ENCODE results near the gene RERE.
"Not testable (repeated sequence)": the region's sequence is repeated elsewhere in the genome, so short reads cannot be mapped to it uniquely, and the experiment has no call there.

RERE gene

DNA sequence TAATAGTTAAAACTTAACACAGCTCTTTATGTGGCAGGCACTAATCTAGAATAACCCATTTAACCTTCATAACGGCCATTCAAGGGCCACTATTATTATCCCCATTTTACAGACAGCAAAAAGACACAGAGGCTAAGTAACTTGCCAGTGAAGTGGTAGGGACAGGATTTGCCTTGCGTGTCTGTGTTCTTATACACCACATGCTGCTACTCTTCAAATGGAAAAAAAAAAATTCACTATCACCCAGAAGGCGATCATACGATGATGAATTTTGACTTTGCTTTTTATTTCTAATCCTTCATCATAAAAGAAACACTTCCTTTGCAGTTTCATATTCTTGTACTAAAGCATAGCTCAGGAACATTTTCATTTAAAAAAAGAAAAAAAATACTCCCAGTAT, 65.5 kb downstream of the RERE start:
- no peak for DNase-seq (ENCODE audit: low read depth)

DNA sequence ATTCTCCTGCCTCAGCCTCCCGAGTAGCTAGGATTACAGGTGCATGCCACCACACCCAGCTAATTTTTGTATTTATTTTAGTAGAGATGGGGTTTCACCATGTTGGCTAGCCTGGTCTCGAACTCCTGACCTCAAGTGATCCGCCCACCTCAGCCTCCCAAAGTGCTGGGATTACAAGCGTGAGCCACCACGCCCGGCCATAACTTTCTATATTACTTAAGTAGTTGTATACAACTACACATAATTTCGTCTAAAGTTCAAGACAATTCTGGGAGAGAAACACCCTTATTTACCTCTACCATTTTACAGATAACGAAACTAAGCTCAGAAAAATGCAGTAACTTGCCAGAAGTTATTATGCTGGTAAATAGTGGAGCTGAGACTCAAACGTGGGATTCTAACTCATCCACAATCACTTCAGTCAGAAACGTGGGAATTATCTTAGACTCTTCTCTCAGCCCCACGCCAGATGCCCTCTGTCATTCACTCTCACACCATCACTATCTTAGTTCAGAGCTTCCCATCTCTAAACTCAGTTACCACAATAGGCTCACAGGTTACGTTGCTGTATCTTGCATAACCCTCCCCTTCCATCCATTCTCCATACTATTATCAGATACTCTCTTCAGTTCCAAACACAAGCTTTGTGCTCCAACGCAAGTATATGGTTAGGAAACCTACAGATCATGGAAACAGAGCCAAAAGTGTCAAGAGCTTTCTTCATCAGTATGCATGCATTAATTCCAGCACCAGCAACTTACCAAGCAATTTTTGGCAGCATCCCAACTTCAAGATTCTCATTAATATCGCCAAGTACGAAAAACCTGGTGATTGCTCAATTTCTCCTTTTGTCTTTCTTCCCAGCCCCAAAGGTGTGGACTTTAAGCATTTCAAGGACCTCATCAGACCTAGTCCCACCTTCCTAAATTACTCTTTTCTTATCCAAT, 69.3 kb downstream of the RERE start:
- no peak for DNase-seq (ENCODE audit: low read depth)

DNA sequence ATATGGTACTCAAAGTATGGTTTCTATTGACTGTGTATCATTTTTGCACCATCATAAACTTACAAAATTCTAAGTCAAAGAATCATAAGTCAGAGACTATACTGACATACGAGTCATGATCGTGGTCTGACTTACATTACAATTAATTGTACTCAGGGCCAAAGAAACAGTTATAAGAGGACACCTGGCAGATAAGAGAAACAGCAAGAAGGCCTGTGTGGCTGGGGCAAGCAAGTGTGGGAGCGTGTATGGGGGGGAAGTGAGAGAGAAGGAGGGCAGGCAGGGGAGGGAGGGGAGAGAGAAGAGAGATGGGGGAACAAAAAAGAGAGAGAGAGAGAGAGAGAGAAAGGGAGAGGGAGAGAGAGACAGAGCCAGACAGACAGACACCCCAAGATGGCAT, 70.9 kb downstream of the RERE start:
- DNase-seq (ENCODE audit: low read depth), result peak; percentile 21

DNA sequence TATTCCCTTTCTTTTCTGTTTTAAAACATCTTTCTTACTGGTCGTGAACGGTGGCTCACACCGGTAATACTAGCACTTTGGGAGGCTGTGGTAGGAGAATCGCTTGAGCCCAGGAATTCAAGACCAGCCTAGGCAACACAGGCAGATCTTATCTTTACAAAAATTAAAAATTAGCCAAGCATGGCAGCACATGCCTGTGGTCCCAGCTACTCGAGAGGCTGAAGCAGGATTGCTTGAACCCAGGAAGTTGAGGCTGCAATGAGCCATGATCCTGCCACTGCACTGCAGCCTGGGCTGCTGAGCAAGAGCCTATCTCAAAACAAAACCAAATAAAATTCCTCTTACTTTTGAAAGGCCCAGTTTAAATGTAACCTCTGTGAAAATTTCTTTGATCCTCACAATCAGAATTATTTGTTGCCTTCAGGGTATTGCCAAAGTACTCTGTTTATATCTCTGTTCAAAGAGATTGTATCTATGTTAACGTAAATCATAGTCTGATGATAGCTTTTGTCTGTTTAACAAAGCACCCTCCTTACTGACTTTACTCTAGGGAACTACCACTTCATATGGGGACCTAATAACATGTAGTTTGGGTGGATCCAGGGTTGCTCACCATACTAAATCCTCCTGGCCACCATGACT, 71.6 kb downstream of the RERE start:
- DNase-seq (ENCODE audit: low read depth), result peak; percentile 30

DNA sequence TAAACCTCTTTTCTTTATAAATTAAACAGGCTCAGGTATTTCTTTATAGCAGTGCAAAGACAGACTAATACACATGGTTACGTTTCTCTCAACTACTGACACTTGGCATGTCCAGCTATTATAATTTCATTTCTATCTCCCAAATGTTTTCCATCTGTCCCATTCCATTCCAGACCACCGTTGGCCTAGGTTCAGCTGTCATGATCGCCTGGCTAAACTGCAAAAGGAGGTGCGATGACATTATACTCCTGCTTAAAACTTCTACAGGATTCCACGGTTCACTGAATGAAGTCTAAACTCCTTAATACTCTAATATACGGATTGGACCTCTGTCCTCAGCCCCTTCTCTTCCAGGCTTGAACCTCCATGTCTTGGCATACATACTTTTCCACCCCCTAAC, 72.1 kb downstream of the RERE start:
- DNase-seq (ENCODE audit: low read depth), result no peak

DNA sequence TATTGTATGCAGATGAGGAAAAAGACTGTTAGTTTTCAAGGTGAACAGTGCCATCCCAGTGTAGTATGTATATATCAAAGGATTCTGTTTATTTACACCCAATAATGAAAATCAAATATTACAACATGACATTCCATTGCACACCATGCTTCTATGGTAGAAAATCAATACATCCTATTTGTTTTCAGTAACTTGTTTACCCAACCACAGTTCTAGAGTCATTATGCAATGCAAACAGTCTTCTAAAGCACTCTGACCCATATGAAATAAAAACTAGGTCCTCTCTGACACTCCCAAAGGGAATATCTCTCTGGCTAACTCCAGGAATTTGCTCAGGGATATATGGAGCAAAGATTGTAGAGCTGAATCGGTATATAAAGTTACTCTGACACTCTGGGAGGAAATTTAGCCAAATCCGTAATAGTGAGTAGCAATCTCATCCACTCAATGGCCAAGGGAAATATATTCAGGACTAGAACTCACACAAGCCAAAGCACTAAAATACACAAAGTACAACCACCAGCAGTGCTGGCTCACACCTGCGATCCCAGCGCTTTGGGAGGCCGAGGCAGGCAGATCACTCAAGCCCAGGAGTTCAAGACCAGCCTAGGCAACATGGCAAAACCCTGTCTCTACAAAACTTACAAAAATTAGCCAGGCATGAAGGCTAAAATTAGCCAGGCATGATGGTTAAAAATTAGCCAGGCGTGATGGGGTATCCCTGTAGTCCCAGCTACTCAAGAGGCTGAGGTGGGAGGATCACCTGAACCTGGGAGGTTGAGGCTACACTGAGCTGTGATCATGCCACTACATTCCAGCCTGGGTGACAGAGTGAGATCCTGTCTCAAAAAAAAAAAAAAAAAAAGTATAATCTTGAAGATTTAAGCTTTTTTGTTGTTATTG, 75.2 kb downstream of the RERE start:
- no peak for DNase-seq (ENCODE audit: low read depth)

DNA sequence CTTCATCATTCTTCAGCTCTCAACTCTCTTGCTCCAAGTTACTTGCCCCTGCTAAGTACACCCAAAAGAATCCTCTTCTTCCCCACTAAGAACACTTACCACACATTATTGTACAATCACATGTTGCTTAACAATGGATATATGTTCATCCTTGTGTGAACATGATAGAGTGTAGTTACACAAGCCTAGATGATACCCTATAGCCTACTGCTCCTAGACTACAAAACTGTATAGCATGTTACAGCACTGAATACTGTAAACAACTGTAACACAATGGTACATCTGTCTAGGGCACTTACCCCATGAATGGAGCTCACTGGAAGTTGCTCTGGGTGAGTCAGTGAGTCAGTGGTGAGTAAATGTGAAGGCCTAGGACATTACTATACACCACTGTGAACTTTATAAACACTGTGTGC, 77.4 kb downstream of the RERE start:
- peak; percentile 78 for DNase-seq (ENCODE audit: low read depth)

DNA sequence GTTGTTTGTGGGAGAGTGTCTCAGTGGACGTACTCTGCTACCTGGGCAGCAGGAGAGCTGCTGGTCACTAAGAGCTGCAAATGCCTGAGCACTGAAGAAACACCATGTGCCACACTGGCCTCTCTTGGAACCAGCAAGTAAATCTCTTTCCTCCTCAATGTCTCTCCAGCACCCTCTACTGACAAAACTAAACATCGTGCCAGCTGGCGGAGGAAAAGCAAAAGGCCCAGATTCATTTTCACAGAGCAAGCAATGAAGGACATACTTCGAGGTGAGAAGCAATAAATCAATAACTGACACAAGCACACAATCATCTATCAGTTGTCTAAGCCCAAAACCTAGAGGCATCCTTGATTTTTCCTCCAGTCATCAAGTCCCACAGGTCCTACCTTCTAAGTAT, 78.1 kb downstream of the RERE start:
- no peak for DNase-seq (ENCODE audit: low read depth)

DNA sequence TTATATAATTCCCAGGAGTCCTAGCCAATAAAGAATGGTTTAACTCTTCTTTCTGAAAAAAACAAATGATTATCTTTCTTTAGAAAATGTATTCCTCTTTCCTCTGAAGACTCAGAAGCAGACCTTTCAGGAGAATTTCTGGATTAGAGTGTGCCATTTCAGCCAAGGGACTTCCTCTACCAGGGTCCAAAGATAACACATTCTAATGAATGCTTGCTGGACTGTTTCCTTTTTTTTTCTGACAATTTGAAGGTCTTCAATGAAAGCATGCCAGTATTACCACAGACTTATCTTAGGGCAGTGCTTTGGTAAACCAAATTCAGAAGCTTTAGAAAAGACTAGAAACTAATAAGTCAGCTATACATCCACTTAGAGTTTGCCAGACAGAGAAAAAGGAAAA, 80.5 kb downstream of the RERE start:
- no peak for DNase-seq (ENCODE audit: low read depth)

DNA sequence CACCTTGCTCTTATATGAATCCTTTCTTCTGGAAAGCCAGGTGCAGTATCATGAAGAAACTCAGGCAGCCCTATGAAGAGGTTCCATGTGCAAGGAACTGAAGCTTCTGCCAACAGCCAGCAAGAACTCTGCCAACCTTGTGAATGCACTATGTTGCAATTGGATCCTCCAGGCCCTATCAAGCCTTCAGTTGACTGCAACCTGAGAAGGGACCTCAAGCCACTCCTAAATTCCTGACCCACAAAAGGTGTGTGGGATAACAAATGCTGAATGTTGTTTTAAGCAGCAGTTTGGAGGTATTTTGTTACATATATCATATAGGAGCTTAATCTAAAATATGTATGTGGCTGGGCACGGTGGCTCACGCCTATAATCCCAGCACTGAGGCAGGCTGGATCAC, 84.0 kb downstream of the RERE start:
- DNase-seq (ENCODE audit: low read depth), result no peak

DNA sequence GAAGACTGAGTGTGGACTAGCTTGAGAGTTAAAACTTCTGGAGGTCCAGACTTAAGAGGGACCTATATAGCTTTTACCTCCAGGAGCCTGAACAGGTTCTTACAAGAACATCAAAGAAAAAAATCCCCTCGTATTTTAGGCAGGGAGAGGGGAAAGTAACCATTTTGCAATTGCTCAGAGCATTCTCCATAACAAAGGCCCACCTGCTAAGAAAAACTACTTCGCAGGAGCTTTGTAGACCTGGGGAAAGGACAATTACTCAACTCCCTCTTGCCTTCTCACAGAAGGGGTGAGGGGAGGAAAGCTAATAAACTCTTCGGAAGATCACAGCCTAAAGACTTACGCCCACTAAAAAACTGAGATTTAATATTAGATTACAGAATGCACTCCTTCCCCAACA, 86.3 kb downstream of the RERE start:
- no peak for DNase-seq (ENCODE audit: low read depth)

DNA sequence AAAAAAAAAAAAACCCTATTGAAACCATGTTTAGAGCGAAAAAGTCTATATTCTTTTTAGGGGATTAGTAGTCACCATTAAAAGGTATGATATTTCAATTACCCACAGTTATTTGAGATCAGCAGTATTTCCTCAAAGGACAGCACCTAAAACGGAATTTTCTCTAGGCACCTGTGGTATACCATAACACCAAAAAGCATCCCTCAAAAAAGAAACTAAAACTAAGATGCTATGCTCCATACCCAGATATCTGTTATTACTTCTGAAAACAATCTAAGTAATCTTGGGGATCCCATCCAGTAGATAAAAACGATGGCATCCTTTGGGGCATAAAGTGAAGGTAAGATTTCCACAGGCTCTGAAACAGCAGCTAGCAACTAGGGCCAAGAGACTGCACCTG, 89.0 kb downstream of the RERE start:
- DNase-seq (ENCODE audit: low read depth), result no peak

DNA sequence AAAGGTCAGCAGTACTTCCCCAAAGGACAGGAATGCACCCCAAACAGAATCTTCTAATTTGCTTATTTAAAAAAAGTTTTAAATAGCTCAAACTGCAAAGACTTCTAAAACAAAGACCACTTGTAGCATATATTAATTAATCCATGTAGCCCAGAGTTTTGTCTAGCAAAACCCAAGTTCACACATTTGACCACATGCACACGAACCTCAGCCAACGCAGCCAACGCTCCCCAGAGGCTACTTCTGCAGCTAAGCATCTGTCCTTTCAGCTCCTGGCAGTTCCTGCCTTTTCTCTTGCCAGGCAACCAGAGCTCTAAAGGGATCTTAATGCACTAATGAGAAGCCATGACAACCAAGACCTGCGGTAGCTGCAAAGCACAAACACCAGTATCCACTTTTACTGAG, 89.6 kb downstream of the RERE start:
- DNase-seq (ENCODE audit: low read depth), result no peak

DNA sequence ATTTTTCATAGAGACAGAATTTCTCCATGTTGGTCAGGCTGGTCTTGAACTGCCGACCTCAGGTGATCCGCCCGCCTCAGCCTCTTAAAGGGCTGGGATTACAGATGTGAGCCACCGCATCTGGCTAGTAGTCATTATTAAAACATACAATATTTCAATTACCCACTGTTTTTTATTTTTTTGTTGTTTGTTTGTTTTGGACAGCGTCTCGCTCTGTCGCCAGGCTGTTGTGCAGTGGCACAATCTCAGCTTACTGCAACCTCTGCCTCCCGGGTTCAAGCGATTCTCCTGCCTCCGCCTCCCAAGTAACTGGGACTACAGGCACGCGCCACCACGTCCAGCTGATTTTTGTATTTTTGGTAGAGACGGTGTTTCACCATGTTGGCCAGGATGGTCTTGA, 90.1 kb downstream of the RERE start:
- DNase-seq (ENCODE audit: low read depth), result not testable (repeated sequence)

DNA sequence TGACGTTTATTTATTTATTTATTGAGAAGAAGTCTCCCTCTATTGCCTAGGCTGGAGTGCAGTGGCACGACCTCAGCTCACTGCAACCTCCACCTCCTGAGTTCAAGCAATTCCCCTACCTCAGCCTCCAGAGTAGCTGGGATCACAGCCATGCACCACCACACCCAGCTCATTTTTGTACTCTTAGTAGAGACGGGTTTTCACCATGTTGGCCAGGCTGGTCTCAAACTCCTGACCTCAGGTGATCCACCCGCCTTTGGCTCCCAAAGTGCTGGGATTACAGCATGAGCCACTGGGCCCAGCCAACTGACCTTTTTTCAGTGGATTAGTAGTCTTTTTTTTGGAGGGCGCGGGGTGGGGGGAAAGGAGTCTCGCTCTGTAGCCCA, 90.6 kb downstream of the RERE start:
- DNase-seq (ENCODE audit: low read depth), result not testable (repeated sequence)

DNA sequence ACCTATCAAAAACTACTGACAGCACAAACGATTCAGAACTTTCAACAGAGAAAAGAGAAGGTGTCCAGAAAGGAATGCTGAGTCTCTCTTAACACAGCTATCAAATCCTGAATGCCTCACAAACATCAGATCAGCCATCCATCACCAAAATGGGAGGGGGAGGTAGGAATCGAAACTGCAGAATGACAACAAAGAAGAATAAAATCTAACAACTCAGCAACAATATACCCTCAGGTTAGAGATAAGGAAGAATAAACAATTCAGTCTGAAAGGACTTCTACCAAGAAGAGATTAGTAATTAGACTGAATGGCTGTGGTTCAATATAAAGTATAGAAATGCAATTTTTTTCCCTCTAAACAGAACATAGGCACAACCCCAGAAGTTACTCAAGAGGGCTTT, 94.4 kb downstream of the RERE start:
- no peak for DNase-seq (ENCODE audit: low read depth)

DNA sequence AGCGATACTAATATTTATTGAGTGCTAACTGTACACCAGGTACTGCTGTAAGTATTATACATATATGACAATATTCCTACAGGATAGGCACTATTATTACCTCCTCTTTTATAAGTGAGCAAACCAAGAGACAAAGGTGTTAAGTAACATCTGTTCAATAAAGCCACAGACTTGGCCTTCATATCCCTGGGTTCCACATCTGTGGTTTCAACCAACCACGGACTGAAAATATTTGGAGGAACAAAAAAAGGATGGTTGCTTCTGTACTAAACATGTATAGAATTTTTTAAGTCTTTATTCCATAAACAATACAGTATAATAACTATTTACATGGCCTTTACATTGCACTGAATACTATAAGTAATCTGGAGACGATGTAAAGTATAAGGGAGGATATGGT, 95.1 kb downstream of the RERE start:
- DNase-seq (ENCODE audit: low read depth), result no peak

DNA sequence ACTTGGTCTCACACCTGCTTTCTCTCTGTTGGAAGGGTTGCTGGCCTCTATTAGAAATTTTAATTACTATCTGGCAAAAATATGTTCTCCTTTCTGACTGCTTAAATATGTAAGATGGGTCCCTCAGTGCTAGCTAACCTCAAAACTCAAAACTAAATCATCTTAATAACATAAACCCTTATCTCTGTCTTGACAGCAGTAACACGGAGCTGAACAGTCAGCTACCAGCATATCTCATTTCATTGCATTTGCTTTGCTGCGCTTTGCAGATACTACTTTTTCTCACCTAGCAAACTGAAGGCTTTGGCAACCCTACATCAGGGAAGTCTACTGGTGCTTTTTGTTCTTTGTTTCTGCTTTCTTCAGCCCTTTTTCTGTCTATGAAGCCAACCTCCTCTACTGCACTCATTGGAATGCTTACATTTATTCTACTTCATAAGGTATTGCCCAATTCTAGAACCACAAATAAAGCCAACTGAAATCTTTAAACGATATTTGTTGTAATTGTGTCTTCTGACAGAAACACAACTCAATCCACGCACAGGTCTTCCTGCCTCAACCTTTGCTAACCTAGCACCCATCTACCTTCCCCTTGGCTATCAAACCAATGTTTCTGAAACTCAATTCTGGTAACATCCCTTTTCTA, 95.6 kb downstream of the RERE start:
- no peak for DNase-seq (ENCODE audit: low read depth)

DNA sequence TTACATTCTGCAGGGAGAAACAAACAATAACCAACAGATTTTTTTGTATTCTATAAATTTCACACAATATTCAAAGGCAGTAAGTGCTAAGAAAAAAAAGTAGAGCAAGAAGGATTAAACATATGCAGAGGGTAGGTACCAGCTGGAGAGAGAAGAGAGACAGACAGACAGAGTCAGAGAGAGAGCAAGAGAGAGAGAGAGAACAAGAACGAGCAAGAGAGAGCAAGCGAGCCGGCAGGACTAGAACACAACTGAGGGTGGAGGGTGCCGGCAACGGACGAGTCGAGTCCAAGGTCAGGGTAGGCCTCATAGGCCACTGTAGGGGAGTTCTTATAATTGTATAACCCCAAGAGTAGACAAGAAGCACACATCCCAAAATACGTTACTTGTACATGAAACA, 97.1 kb downstream of the RERE start:
- DNase-seq (ENCODE audit: low read depth), result no peak

DNA sequence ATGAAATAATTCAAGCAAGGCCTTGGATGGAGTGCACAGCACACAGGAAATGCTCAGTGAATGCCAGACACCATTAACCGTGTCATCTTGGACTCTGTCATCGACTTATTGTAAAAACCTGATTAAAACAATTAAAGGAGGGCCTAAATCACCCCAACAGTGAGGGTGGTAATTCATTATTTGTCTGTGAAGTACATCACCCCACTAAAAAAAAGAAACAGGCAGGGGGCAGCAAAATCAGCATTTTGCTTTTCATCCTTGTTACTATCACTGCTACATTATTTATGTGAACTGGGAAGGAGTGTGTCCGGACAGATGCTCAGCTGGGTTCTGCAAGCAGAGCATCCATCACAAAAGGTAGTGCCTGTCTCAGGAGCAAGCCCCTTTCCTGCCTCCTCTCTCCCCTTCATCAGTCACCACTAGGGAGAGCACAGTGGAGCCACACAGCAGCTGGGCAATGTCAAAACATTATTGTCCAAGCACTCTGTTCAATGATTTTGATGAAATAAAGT, 98.5 kb downstream of the RERE start:
- DNase-seq (ENCODE audit: low read depth), result no peak

DNA sequence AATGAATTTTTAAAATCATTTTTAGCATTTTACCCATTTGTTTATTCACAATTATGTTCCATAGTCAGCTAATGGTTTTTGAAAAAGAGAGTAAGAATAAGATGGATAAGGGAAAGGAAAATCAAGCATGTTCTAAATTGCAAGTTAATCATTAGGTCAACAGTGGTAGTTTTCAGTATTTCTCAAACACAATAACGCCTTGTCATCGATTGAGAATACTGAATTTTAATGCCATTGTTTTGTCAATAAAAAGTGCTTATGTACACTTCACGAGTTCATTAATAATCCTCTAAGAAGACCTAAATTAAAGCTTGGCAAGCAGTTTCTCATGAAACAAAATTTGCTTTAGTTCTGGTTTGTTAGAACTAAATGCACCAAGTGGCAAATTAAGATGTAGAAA, 100.3 kb downstream of the RERE start:
- DNase-seq (ENCODE audit: low read depth), result no peak

DNA sequence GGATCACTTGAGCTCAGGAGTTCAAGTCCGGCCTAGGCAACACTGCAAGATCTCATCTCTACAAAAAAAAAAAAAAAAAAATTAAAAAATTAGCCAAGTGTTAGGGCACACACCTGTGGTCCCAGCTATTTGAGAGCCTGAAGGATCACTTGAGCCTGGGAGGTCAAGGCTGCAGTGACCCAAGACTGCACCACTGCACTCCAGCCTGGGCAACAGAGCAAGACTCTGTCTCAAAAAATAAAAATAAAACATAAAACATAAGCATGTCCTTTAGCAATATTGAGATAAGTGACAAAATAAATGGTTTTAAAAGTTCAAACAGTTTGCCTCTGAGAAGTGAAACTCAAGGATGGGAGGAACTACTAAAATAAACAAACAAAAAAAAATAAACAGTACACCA, 101.2 kb downstream of the RERE start:
- DNase-seq (ENCODE audit: low read depth), result no peak
